ENCODE data around the gene PSEN2.

PSEN2 gene

DNA sequence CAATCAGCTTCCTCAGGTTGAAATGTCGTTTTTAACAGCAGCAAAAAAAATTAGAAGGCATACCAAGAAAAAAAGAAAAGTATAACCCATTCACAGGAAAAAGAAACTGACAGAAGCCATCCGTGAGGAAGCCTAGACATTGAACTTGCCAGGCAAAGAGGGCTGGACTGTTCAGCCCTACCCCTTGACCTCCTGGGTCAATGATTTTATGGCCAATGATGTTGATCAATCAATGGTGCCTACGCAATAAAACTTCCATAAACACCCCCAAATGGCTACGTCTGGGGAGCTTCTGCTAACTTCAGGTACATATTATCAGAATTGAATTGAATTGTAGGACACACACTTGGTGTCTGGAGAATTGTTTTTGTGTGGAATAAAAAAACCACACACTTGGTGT lies 4.8 kb upstream of the PSEN2 start:
- DNase-seq (ENCODE audit: low read depth), result no peak

DNA sequence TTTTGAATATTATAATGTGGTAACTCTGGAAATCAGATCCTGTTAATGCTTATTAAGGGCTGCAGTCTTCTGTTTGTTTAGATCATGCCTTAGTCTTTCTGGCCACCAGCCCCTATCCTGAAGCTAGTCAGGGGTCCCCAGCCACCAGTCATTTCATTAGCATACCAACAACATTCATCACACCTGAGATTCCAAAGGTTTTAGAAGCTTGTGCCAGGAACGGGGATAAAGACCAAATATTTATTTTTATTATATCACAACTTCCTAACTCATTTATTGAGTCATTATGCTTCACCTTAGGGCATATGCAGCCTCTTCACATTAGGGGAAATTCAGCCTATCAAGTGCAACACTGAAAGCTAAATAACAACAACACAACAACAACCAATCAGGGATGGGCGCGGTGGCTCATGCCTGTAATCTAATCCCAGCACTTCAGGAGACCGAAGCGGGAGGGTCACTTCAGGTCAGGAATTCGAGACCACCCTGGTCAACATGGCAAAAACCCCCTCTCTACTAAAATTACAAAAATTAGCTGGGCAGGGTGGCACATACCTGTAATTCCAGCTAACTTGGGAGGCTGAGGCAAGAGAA lies 2.9 kb upstream of the PSEN2 start:
- DNase-seq (ENCODE audit: low read depth), result no peak

GRCh38 chr1:226868726-226869125 lies 1.7 kb upstream of the PSEN2 start:
- no peak for DNase-seq (ENCODE audit: low read depth)

GRCh38 chr1:226870026-226870400 lies 403 bp upstream of the PSEN2 start:
- no peak for DNase-seq (ENCODE audit: low read depth)

GRCh38 chr1:226871636-226872327 lies 1.4 kb downstream of the PSEN2 start:
- DNase-seq (ENCODE audit: low read depth), result no peak

- no peak for DNase-seq (ENCODE audit: low read depth)
These were observed 2.0 kb downstream of the PSEN2 start for GRCh38 chr1:226872437-226872836.

DNA sequence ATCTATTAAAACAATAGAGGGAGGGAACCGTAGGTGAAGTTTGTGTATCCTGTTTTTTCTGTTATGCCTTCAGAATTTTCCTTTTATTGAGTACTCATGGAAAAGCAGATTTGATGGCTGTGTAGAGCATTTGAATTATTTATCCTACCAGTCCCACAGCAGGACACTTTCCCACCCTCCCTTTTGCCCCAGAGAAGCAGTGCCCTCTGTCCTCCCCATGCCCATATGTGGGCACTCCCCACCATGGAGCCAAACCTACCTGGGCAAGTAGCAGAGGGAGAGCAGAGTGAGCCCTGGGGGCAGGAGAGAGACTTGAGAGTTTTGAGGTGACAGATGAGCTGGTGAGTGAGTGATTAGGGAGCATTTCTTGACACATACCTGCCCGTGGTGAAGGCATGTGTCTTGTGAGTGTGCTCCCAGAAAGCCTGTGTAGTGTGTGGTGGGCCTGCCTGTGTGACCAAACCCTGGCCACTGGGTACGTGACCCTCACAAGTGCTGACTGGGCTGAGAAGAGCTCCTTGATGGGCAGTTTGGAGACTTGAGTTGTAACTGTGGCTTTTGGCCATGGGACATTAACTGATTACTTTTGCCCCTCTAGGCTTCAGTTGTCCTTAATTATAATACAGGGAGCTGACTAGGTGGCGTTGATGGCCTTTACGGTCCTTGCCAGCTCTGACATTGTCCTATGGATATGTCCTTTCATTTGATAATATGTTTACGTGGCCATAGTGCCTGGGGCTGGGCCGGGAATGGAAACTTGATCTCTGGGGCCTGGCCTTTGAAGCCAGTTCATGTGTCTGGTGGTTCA lies 3.6 kb downstream of the PSEN2 start:
- DNase-seq (ENCODE audit: low read depth), result no peak

GRCh38 chr1:226874579-226875425 lies 4.4 kb downstream of the PSEN2 start:
- no peak for DNase-seq (ENCODE audit: low read depth)

- DNase-seq (ENCODE audit: low read depth), result no peak
These were observed 5.4 kb downstream of the PSEN2 start for GRCh38 chr1:226875641-226876295.

DNA sequence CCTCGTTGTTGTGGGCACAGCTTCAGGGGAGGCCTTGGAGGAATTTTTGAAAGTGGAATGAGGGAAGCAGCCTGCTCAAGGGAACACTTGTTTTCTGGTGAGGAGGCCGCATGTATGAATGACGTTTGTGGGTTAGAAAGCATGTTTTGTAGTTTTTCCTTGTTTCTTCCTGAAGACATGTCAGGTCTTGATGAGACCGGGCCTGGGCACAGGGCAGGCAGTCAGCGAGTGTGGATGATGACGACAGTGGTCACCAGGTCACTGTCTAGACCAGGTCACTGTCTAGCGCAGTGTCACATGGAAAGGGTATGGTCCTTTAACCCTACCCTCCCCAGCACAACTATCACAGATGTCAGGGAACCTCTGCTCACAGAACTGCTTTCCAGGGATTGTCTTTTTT lies 7.3 kb downstream of the PSEN2 start:
- DNase-seq (ENCODE audit: low read depth), result no peak

- no peak for DNase-seq (ENCODE audit: low read depth)
These were observed 10.2 kb downstream of the PSEN2 start for GRCh38 chr1:226880372-226881287.

DNA sequence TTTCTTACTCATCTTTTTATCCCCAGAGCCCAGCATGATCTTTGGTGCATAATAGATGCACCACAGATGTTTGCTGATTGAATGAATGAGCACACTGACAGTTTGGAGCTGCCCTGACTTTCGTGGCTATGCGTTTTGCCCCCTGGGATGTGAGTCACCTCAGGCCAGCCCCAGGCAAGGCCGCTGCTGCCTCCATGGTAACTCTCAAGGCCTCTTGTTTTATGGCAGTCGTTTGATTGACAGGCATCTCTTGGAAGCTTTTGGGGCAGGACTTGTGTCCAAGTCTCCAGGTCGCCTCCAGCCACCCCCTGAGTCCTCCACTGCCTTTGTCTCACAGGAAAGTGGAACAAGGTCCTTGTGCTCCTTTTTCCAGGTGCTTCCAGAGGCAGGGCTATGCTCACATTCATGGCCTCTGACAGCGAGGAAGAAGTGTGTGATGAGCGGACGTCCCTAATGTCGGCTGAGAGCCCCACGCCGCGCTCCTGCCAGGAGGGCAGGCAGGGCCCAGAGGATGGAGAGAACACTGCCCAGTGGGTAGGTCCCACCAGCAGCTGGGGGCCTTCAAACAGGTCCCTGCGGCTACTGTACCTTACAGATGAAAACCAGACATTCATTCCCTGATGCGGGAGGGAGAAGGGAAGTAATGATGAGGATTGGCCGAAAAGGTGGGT lies 11.2 kb downstream of the PSEN2 start:
- no peak for DNase-seq (ENCODE audit: low read depth)

- DNase-seq (ENCODE audit: low read depth), result no peak
These were observed 11.8 kb downstream of the PSEN2 start for GRCh38 chr1:226882187-226882586.

- DNase-seq (ENCODE audit: low read depth), result no peak
These were observed 12.4 kb downstream of the PSEN2 start for GRCh38 chr1:226882631-226883409.

DNA sequence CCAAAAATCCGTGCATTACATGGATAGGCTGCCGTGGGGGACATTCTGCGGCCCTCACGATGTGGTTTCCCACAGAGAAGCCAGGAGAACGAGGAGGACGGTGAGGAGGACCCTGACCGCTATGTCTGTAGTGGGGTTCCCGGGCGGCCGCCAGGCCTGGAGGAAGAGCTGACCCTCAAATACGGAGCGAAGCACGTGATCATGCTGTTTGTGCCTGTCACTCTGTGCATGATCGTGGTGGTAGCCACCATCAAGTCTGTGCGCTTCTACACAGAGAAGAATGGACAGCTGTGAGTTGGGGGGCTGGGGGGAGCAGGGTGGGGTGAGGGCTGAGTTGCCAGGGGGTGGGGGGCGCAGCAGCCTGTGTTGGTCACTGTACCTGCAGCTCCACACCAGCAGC lies 13.2 kb downstream of the PSEN2 start:
- no peak for DNase-seq (ENCODE audit: low read depth)

DNA sequence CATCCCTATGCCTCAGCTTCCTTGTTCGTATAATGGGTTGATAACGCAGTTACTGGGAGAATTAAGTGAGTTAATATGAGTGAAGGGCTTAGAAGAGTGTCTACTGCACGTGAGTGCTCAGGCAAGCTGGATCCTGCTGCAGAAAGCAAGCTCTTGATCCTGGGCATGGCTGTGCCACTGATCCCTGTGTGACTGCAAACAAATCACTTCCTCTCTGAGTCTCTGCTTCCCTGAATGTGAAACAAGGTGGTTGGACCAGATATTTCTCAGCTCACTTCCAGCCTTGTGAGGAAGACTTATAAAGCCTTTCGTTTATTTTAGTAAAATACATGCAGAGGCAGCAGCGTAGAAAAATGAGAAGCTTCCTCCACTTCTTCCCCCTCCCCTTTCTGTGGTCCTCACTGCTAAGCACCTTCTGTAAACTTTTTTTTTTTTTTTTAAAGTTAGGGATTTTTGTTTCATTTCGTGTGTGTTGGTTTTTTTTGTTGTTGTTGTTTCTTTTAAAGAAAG lies 13.8 kb downstream of the PSEN2 start:
- no peak for DNase-seq (ENCODE audit: low read depth)

- no peak for DNase-seq (ENCODE audit: low read depth)
These were observed 14.8 kb downstream of the PSEN2 start for GRCh38 chr1:226884966-226885820.
